IMR-90 (cell line): ENCODE results near the gene DEDD2. TPM values are rescaled to one million over a fixed set of nuclear protein-coding genes. Genes with fewer than 3 reads are reported as not detected.

Source experiments
- ATAC-seq: fragments of 200-7000 bp; cut with Tn5 transposase; 2 replicates; pipeline ENCODE4 v1.9.1; 2020; ENCODE audit warnings: low read depth, mild to moderate bottlenecking, moderate library complexity
- BruUV-seq: library from RNA; stranded (reverse); fragments of 400-500 nt; replicated peaks from 2 replicates; lab custom pipeline; 2021; lab: Mats Ljungman, UMichigan
- CTCF ChIA-PET: fragments of 300-600 bp; formaldehyde crosslinking; extraction: SDS; loops from one replicate; lab custom pipeline; 2021; ENCODE audit warnings: antibody characterized with exemption; lab: Yijun Ruan, JAX
- POLR2A ChIA-PET: fragments of 300-600 bp; sonication (Branson Sonifier 250); formaldehyde crosslinking; loops from one replicate; lab custom pipeline; 2022; ENCODE audit warnings: antibody characterized with exemption; ENCODE audit not compliant: unreplicated experiment; lab: Charles Lee
- DNase-seq: peaks from one replicate; pipeline ENCODE4 v3.0.0; 2013
- H2AFZ ChIP-seq: replicated peaks from 2 replicates; pipeline ENCODE3; 2013; ENCODE audit warnings: low read length, mild to moderate bottlenecking; ENCODE audit not compliant: poor library complexity
- H2AK5ac ChIP-seq: 2 replicates; pipeline ENCODE4 v1.6.1; 2013; ENCODE audit warnings: low read depth, low read length, inconsistent platforms
- H2AK9ac ChIP-seq: replicated peaks from 2 replicates; pipeline ENCODE3; 2013; ENCODE audit warnings: mild to moderate bottlenecking, low read depth, low read length, moderate library complexity; ENCODE audit not compliant: poor library complexity
- H2BK120ac ChIP-seq: 2 replicates; pipeline ENCODE4 v1.6.1; 2013; ENCODE audit warnings: low read depth, low read length, inconsistent platforms
- H2BK15ac ChIP-seq: 3 replicates; pipeline ENCODE4 v1.6.1; 2013; ENCODE audit warnings: low read depth, low read length, inconsistent platforms
- H2BK20ac ChIP-seq: 2 replicates; pipeline ENCODE4 v1.6.1; 2013; ENCODE audit warnings: low read depth, mild to moderate bottlenecking, inconsistent platforms, low read length, moderate library complexity
- H2BK5ac ChIP-seq: 2 replicates; pipeline ENCODE4 v1.6.1; 2013; ENCODE audit warnings: mild to moderate bottlenecking, low read depth, low read length, inconsistent platforms; ENCODE audit not compliant: poor library complexity, severe bottlenecking
- H3K14ac ChIP-seq: replicated peaks from 2 replicates; pipeline ENCODE4 v1.6.1; 2013; ENCODE audit warnings: low read depth, low read length, inconsistent platforms
- H3K18ac ChIP-seq: 2 replicates; pipeline ENCODE4 v1.6.1; 2013; ENCODE audit warnings: low read depth, low read length, control low read depth
- H3K23ac ChIP-seq: 2 replicates; pipeline ENCODE4 v1.6.1; 2013; ENCODE audit warnings: low read depth, low read length, inconsistent platforms
- H3K27ac ChIP-seq: 2 replicates; pipeline ENCODE4 v1.5.1; 2013; ENCODE audit warnings: mild to moderate bottlenecking, control low read depth, low read length; ENCODE audit not compliant: insufficient read depth
- H3K27me3 ChIP-seq: 2 replicates; pipeline ENCODE4 v1.6.1; 2013; ENCODE audit warnings: low read length; ENCODE audit not compliant: control insufficient read depth, insufficient read depth
- H3K36me3 ChIP-seq: 2 replicates; pipeline ENCODE4 v1.6.1; 2013; ENCODE audit warnings: low read length, mixed read lengths; ENCODE audit not compliant: control insufficient read depth, insufficient read depth
- H3K4ac ChIP-seq: 2 replicates; pipeline ENCODE4 v1.6.1; 2013; ENCODE audit warnings: low read depth, low read length, inconsistent platforms
- H3K4me1 ChIP-seq: 2 replicates; pipeline ENCODE4 v1.6.1; 2013; ENCODE audit warnings: low read length, mixed read lengths; ENCODE audit not compliant: control insufficient read depth, insufficient read depth
- H3K4me2 ChIP-seq: 2 replicates; pipeline ENCODE4 v1.6.1; 2013; ENCODE audit warnings: low read depth, mild to moderate bottlenecking, control low read depth, low read length, moderate library complexity
- H3K4me3 ChIP-seq: 2 replicates; pipeline ENCODE4 v1.5.1; 2013; ENCODE audit warnings: low read depth, mild to moderate bottlenecking, control low read depth, low read length, moderate library complexity; ENCODE audit not compliant: insufficient read depth
- H3K56ac ChIP-seq: 2 replicates; pipeline ENCODE4 v1.6.1; 2013; ENCODE audit warnings: low read length, inconsistent platforms; ENCODE audit not compliant: insufficient read depth; ENCODE audit errors: extremely low read depth
- H3K79me1 ChIP-seq, 2 experiments: 2 replicates each; pipeline ENCODE4 v1.6.1; 2013; ENCODE audit warnings: low read length in 2 of 2, inconsistent platforms in 1 of 2, low read depth in 1 of 2
- H3K9ac ChIP-seq: 2 replicates; pipeline ENCODE4 v1.6.1; 2013; ENCODE audit warnings: low read depth, low read length, control low read depth
- H3K9me1 ChIP-seq: 2 replicates; pipeline ENCODE4 v1.6.1; 2013; ENCODE audit warnings: low read length, inconsistent platforms; ENCODE audit not compliant: insufficient read depth
- H3K9me3 ChIP-seq: 2 replicates; pipeline ENCODE4 v1.6.1; 2013; ENCODE audit warnings: low read length; ENCODE audit not compliant: control insufficient read depth, insufficient read depth
- H4K20me1 ChIP-seq: 2 replicates; pipeline ENCODE4 v1.6.1; 2013; ENCODE audit warnings: low read length, inconsistent platforms; ENCODE audit not compliant: insufficient read depth
- H4K5ac ChIP-seq: 2 replicates; pipeline ENCODE4 v1.6.1; 2013; ENCODE audit warnings: mild to moderate bottlenecking, low read depth, low read length, control low read depth
- H4K8ac ChIP-seq, 2 experiments: 2 replicates each; pipeline ENCODE4 v1.6.1; 2013; ENCODE audit warnings: low read depth in 2 of 2, low read length in 2 of 2, control low read depth in 1 of 2, inconsistent platforms in 1 of 2
- H4K91ac ChIP-seq: 2 replicates; pipeline ENCODE4 v1.6.1; 2013; ENCODE audit warnings: low read depth, low read length, inconsistent platforms; ENCODE audit not compliant: insufficient read depth
- CEBPB ChIP-seq: IDR thresholded peaks from 2 replicates; pipeline ENCODE4 v1.6.1; 2012; ENCODE audit warnings: low read depth, low read length, improper control_type of control experiment
- CTCF ChIP-seq: conservative IDR thresholded peaks from 2 replicates; pipeline ENCODE4 v1.5.1; 2012; ENCODE audit warnings: mild to moderate bottlenecking, low read depth, low read length, improper control_type of control experiment
- ELK1 ChIP-seq: fragments of 150-350 bp; IDR thresholded peaks from 2 replicates; pipeline ENCODE4 v1.6.1; 2016; ENCODE audit warnings: low read depth, mild to moderate bottlenecking, low read length, moderate library complexity, borderline replicate concordance
- FOS ChIP-seq: fragments of 150-350 bp; IDR thresholded peaks from 2 replicates; pipeline ENCODE4 v1.6.1; 2016; ENCODE audit warnings: low read depth, low read length
- MAZ ChIP-seq: IDR thresholded peaks from 2 replicates; pipeline ENCODE4 v1.6.1; 2012; ENCODE audit warnings: low read depth, mild to moderate bottlenecking, low read length, improper control_type of control experiment, moderate library complexity, borderline replicate concordance
- RAD21 ChIP-seq: IDR thresholded peaks from 2 replicates; pipeline ENCODE4 v1.6.1; 2012; ENCODE audit warnings: low read length, improper control_type of control experiment
- RFX5 ChIP-seq: IDR thresholded peaks from 2 replicates; pipeline ENCODE4 v1.8.0; 2012; ENCODE audit warnings: low read depth, mild to moderate bottlenecking, low read length, moderate library complexity
- SMC3 ChIP-seq: fragments of 150-350 bp; IDR thresholded peaks from 2 replicates; pipeline ENCODE4 v1.6.1; 2016; ENCODE audit warnings: low read depth, mild to moderate bottlenecking, antibody characterized with exemption, low read length, moderate library complexity
- USF2 ChIP-seq: fragments of 150-350 bp; IDR thresholded peaks from 2 replicates; pipeline ENCODE4 v1.6.1; 2017; ENCODE audit warnings: mild to moderate bottlenecking, antibody characterized with exemption, low read length, low read depth
- WGBS, 2 experiments: methylation state at CpG; one replicate each; pipeline versions ENCODE4 v1.1.5 to v1.1.7; 2013; ENCODE audit warnings: missing lambda C conversion rate in 2 of 2; ENCODE audit not compliant: insufficient read length in 1 of 2; ENCODE audit errors: extremely low coverage in 2 of 2; 5-methylcytosine and 5-hydroxymethylcytosine counted together
- dilution Hi-C: fragments of 300-500 bp; cut with HindIII; formaldehyde crosslinking; loops from one replicate; pipeline ENCODE4 v1.14.3; 2018; ENCODE audit warnings: low sequenced_read_pairs; ENCODE audit not compliant: unreplicated experiment
- in situ Hi-C: fragments of 300-500 bp; cut with MboI; formaldehyde crosslinking; loops from 3 replicates; pipeline ENCODE4 v1.14.3; 2019; ENCODE audit warnings: low sequenced_read_pairs, inconsistent platforms, mixed read lengths
- intact Hi-C: fragments of 100-400 bp; cut with micrococcal nuclease; formaldehyde crosslinking; loops from 2 replicates; pipeline ENCODE4 v1.10.0; 2022
- polyA plus RNA-seq, 3 experiments: library from polyadenylated mRNA; depleted of rRNA; stranded (reverse); fragments of >200 nt; gene quantifications; 2 replicates each; pipeline ENCODE4 v1.2.3, GENCODE V29; 2012; ENCODE audit warnings: low replicate concordance in 1 of 3
- total RNA-seq: library from RNA; depleted of rRNA; stranded (reverse); fragments of >200 nt; gene quantifications from 2 replicates; pipeline ENCODE4 v1.2.3, GENCODE V29; 2012

The DEDD2 gene
- total and polyA plus RNA-seq, 2 of the 4 experiments (the other 2 are of a cell fraction) = 8.2 to 21.0 TPM

GRCh38 chr19:42246143-42246921, 28.9 kb upstream of the DEDD2 start:
- dilution Hi-C loops (no loop called here), in situ Hi-C loops (no loop called here), intact Hi-C loops (loop anchor here (1.0 kb wide), 3 partner anchors 33 to 79 kb away; partner anchors contain the start of gene MEGF8)
- Histone ChIP-seq H3K4ac (peak overlapping the region; percentile 51), H2BK20ac (no peak overlapping the region), H4K91ac (no peak overlapping the region; the same call in 1 of the 2 replicates), H3K27ac (peak overlapping the region; percentile 24), H2AFZ (peak overlapping the region; percentile 13), H3K79me1 (peaks cover 6 to 57% of the 10 kb centered on the region in 2 experiments; a peak in 3 of 4 replicates), H2AK5ac (peak overlapping the region; percentile 82), H3K18ac (no peak overlapping the region), H2BK5ac (peak overlapping the region; percentile 44), H4K5ac (0 out of 2 replicates have a peak overlapping the region, but pooled peaks have one; percentile 19), H2BK120ac (no peak overlapping the region), H3K9ac (peak overlapping the region; percentile 35; the same call in 1 of the 2 replicates), H2BK15ac (no peak overlapping the region), H4K8ac (peak overlapping the region in 1 of 2 experiments; percentile 47; a peak in 1 of 4 replicates), H3K56ac (no peak overlapping the region; the same call in 1 of the 2 replicates), H3K36me3 (peaks cover 15% of the 10 kb centered on the region), H3K27me3 (no peaks in the 10 kb centered on the region), H2AK9ac (peak overlapping the region; percentile 91), H3K14ac (no peak overlapping the region; the same call in 1 of the 2 replicates), H3K4me1 (peaks cover 16% of the 10 kb centered on the region), H4K20me1 (peaks cover 34% of the 10 kb centered on the region), H3K23ac (peak overlapping the region; percentile 18), H3K9me1 (no peaks in the 10 kb centered on the region; the same call in 1 of the 2 replicates), H3K9me3 (no peaks in the 10 kb centered on the region), H3K4me3 (no peak overlapping the region), H3K4me2 (0 out of 2 replicates have a peak overlapping the region, but pooled peaks have one; percentile 7)
- no TSS peak for BruUV-seq
- peak; percentile 83 for DNase-seq
- CTCF ChIA-PET = interaction anchor here (0.6 to 5.0 kb wide), 6 partner anchors 24 to 1047 kb away, joined by 3 to 29 read pairs (median 3); no protein-coding TSS in a partner anchor
- ATAC-seq = no peak
- WGBS, 2 experiments = no CpG with 5 or more reads among the region's 10 CpGs
- TF ChIP-seq CEBPB (peak; percentile 23; the same call in 1 of the 2 replicates), FOS (no peak), RAD21 (peak; percentile 91), RFX5 (no peak), CTCF (peak; percentile 90), USF2 (no peak), MAZ (peak; percentile 100), SMC3 (peak; percentile 93), ELK1 (no peak)
- POLR2A ChIA-PET = interaction anchor here (1.0 kb wide), 1 partner anchor 50 kb away, joined by 3 read pairs; no protein-coding TSS in a partner anchor
